H1 (cell line): ENCODE results near the gene ANGPTL8. TPM values are rescaled to one million over a fixed set of nuclear protein-coding genes. Genes with fewer than 3 reads are reported as not detected.

ENCODE experiments used
- CHD1 ChIP-seq: IDR thresholded peaks from 2 replicates; pipeline ENCODE4 v1.6.1; 2012; ENCODE audit warnings: low read depth, low read length, improper control_type of control experiment
- CHD7 ChIP-seq: fragments of 300-600 bp; sonication (generic); IDR thresholded peaks from 2 replicates; pipeline ENCODE4 v1.7.1; 2012; ENCODE audit warnings: low read length, moderate library complexity, mild to moderate bottlenecking, inconsistent platforms; ENCODE audit not compliant: insufficient replicate concordance
- CTCF ChIP-seq, 3 experiments: IDR thresholded peaks; 1 replicate in 2 of 3; 2 replicates in 1 of 3; pipeline versions ENCODE4 v1.5.1 to v1.6.1; 2011; ENCODE audit warnings: low read length in 3 of 3, mild to moderate bottlenecking in 3 of 3, inconsistent platforms in 2 of 3, low read depth in 1 of 3, moderate library complexity in 1 of 3; ENCODE audit not compliant: insufficient read depth in 1 of 3; ENCODE audit errors: control extremely low read depth in 1 of 3
- E2F6 ChIP-seq: IDR thresholded peaks from 2 replicates; pipeline ENCODE4 v1.6.1; 2012; ENCODE audit warnings: inconsistent platforms
- TBP ChIP-seq: IDR thresholded peaks from 2 replicates; pipeline ENCODE4 v1.6.1; 2011; ENCODE audit warnings: low read depth, low read length, improper control_type of control experiment
- polyA plus RNA-seq, 7 experiments: library from polyadenylated mRNA; depleted of rRNA in 3 of 7; stranded (reverse) in 5 of 7; unstranded in 2 of 7; fragments of >200 nt in 5 of 7; fragments of 200-250 nt in 2 of 7; gene quantifications; 1 replicate in 5 of 7; 2 replicates in 1 of 7; 4 replicates in 1 of 7; pipeline versions ENCODE4 v1.2.1 to v1.2.3, GENCODE V29; 2011 to 2013; ENCODE audit warnings: missing spikeins in 2 of 7, mixed read lengths in 2 of 7
- total RNA-seq: library from RNA; stranded (reverse); fragmentation: NEBNext Ultra II Directional; extraction: Animal tissue kit (Norgen Biotek cat#: 25700); gene quantifications from 2 replicates; pipeline ENCODE4 v1.2.1, GENCODE V29; 2021
- TF ChIP-seq, protein P1 (sequence below): IDR thresholded peaks from 2 replicates; pipeline ENCODE4 v1.6.1; 2012; ENCODE audit warnings: low read length, inconsistent platforms

The ANGPTL8 gene
- total and polyA plus RNA-seq, 2 of the 8 experiments (the other 6 are each of a cell fraction or from before 2014, with no cell fraction given) = not detected

GRCh38 chr19:11224429-11224828 is 15.0 kb upstream of the ANGPTL8 start (continued):
- no peak for TF ChIP-seq CHD7
- no peak for TF ChIP-seq E2F6
- no peak for TF ChIP-seq CTCF (IDR thresholded peaks at IDR 0.05; ENCODE audit: control extremely low read depth in 1 of 3, insufficient read depth in 1 of 3, low read depth in 1 of 3, low read length in 3 of 3)
- TF ChIP-seq TBP = no peak
- TF ChIP-seq, protein P1, sequence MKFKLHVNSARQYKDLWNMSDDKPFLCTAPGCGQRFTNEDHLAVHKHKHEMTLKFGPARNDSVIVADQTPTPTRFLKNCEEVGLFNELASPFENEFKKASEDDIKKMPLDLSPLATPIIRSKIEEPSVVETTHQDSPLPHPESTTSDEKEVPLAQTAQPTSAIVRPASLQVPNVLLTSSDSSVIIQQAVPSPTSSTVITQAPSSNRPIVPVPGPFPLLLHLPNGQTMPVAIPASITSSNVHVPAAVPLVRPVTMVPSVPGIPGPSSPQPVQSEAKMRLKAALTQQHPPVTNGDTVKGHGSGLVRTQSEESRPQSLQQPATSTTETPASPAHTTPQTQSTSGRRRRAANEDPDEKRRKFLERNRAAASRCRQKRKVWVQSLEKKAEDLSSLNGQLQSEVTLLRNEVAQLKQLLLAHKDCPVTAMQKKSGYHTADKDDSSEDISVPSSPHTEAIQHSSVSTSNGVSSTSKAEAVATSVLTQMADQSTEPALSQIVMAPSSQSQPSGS = no peak
- TF ChIP-seq CHD1 = no peak
